Embryonic facial prominence (tissue), 1 donor: ENCODE data around the gene LECT2.

Experiments used
- DNase-seq: peaks from one replicate; pipeline ENCODE4 v3.0.0-alpha.2; 2016; ENCODE audit errors: extremely low spot score

Gene LECT2

DNA sequence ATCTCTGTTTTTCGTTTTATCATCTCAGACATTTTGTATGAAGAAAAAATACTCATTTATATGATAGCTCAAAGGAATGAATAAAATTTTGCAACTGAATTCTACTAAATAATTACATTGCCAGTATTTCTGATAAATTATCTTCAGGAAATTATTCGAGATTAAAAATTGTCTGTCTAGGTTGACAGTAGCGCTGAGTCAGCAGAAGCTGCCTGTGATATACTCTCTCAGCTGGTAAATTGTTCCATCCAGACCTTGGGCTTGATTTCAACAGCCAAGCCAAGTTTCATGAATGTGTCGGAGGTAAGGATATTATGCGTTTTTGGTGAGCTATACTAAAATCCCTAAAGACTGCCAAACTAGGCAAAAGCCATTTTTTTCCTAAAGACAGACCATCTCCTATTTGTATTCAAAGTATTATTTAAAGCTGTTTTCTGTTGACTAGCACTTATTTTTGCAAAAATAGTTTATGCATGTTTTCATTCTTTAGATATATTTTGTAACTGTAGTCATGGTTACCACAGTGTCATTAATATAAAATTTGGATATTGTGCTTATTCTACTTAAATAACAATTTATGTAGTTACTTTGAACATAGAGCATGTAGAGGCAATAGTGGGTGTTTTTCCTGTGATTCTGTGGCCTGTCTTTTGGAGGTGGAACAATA lies 17.4 kb downstream of the LECT2 start:
- DNase-seq, result no peak

DNA sequence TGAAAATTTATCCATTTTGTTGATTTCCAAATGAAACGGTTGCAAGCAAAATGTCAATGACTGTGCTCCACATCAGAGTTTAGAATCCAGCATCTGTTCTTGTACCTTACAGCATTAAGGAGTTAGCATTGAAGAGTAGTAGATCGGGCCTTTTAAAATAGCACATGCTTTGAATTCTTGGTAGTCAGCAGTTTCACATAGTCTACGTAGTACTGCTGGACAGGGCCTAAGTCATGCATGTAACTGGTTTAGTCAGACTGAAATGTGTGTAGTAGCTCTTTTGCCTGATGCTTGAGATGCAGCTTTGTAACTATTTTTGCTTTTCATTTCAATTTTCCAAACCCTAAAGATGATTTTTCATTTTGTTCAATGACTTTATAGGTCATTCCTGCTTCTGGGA lies 19.8 kb downstream of the LECT2 start:
- no peak for DNase-seq

DNA sequence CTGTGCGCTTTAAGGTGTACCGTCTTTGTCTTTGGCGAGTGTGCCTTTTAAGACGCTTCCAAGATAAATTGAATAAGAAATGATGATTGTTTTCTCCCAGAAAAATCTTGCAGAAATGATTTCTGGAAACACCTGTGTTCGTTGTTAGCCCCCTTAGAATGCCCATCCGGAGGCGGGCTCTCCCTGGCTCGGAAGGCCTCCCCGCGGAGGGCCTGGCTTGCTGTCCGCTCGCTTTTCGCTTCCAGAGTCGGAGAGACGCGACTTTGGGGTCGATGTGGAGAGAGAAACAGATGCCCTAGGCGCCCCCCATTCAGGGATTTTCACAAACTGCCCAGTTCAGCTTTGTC lies 23.9 kb downstream of the LECT2 start:
- no peak for DNase-seq

DNA sequence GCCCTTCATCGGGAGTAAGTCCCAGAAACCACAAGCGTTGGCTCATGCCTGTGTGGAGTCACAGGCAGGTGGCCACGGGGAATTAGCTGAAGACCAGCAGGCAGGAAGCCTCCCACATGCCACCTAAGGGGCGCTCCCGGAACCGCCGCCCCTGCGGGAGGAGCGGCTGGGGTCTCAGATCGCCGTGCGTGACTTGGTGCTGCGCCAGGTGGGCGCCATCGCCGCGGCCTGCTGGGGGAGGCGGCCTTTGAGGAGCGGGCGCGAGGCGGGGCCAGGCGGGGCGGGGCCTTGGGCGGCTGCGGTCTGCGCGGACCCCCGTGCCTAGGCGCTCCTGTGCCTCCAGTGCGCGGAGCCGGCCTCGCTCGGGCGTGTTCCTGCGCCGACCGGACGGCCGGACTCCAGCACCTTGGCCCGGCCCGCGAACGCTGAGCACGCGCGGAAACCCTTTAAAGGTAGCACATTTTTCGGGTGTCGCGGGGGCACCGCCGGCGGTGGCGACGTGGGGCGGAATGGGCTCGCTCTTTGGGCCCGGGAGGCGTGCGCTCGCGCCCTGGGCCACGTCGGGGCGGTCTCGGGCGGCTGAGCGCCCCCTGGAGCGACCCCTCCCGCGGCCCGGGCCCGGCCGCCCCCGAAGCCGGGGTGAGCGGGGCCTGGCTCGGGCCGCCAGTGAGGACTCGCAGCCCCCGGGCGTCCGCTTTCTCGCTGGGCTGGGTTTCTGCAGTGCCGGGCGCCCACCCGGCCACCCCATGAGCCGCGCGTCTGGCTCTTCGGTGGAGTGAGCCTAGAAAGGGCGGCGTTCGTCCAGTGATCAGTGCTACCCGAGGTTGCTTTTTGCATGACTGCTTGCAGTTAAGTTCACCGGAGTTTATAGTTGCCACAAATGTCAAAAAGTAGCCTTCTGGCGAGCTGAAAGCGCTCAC lies 24.5 kb downstream of the LECT2 start:
- no peak for DNase-seq

DNA sequence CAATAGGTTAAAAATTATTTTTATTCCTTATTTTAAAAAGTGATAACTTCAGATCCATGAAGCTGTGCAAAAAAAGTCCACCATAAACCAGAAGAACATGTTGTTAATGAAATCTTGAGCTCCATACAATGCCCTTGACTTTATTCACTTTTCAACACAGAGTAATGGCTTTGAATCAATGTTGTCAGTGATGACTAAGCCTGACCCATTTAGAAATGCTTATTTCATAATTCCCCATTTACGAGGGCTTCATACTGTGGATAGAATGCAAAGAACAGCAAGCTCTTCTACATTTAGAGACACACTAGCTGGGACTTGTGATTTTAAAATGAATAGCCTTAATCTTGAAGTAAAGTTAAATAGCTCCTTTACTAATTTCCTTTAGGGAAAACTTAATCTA lies 33.4 kb downstream of the LECT2 start:
- no peak for DNase-seq

DNA sequence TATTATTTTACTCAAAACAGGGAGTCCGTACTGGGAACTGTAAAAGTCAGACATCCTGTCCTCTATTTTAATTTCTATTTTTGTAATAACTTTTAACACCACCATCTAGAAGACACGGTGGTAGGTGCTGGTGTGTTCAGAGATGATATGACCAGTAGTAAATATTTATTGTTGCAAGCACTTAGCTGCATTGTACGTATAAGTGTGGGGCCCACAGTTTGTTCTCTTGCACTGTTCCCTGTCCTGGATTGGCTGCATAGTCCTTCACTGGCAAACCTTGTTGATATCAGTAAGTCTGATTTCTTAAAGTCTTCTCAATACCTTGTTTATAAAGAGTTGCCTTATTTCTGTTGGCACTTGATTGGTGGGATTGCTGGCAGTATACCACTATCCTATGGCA lies 34.6 kb downstream of the LECT2 start:
- DNase-seq, result no peak

DNA sequence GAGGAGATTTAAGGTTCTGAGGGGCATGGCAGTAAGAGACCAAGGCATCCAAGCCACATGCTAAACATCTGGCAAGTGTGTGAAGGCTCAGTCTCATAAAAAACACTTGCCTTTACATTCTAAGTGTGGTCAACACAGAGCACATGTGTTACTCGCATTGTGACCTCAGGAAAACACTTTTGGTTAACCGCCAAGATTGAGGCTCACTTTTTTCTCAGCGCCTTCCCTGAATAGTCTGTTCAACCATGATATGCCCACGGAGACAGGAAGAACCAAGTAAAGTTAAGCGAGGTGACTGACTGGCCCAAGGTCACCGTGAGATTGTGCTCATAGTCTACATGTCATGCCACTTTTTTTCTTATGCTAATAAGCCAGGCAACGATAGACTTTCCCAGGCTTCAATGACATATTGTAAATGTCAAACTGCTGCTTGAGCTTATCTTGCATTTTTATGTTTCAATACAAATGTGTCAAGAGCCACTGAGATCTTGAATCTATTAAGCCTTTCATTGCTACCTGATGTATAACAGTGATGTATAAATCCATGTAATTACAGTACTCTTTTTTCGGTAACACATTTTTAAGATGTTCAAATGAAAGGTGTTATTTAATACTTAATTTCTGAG lies 38.0 kb downstream of the LECT2 start:
- DNase-seq, result no peak

DNA sequence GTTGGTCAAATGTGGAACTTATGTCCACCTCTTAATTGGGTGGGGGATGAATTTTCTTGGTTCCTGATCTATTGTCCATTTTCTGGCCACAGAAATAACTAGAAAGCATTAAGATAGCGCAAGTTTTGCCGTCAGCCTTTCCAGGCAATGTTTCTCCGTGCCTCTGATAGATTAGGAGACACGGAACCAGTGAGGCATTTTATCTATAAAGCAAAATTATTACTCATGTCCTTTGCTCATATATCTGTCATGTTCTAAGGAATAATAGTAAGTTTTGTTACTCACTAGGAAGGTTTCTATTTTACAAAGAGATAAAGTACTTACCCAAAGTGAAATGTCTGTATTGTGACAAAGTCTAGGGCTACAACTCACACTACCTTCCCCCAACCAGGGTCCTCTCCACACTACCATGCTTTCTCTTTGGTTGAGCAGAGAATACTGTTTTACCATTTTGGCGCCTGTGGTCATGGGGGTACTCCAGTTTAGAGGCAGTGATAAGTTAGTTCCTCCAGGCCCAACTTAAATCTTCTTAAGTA lies 39.2 kb downstream of the LECT2 start:
- DNase-seq, result no peak

DNA sequence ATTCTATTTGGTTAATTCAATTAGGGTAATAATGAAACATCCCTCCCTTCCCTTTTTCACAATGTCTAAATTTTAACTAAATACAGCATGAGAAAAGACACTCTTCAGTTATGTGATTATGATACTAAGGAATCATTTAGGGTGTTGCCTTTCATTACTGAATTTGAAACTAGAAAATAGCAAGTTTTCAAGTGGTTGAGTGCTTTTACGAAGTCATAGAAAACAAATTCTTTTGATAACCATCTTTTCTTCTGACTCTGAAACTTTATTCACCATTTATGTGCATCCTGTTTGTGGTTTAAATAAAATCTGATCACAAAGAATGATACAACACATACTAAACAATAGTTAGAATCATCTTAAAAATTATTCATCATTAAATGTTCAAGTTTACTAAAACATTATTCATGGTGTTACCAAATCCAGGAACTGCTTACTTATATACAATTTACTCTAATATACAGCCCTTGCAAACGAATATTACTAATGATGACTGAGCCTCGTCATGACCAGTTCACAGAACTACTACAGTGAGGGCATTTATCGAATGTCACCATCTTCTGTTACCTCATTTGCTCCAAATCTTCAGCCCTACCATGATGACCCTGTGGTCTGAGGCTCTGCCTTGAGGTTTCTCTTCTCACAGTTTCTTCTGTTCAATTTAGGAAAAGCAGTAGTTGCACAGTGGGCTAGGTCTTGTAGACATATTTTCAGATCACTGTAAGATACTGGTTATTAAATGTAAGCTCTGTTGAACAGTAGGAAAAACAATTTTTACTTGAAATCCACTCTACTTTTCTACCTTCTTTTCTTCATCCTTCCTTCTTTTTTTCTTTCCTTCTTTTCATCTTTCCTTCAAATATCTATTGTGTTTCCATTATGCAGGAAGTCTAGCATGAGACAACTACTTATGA lies 40.8 kb downstream of the LECT2 start:
- no peak for DNase-seq

DNA sequence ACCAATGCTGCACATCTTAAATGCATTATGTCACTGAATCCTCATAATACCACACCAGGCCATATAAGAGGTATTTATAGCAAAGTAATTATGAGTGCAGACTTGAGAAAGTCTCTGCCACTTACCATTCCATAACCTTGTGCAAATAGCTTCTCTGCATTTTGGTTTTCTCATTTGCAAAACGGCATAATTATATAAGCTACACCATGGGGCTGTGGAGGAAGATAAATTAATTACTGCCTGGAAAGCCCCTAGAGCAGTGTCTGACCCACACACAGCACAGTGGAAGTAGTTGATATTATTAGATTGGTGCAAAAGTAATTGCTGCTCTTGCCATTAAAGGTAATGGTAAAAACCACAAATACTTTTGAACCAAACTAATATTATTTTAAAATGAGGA lies 49.6 kb downstream of the LECT2 start:
- no peak for DNase-seq

DNA sequence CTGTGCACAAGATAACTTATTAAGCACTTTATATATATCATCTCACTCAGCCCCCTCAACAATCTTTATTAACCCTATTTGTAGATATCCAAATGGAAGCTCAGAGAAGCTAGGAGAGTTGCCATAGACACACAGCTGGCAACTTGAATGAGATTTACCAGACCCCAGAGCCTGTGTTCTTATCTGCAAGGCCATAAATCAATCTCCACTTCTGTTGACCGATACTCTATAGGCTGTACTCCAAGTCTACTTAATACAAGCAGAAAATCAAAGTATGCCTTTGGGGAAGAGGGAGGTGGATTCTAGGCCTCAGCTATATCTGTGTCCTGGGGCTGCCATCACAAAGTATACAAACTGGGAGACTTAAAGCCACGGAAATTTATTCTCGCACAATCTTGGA lies 53.1 kb downstream of the LECT2 start:
- DNase-seq, result no peak

DNA sequence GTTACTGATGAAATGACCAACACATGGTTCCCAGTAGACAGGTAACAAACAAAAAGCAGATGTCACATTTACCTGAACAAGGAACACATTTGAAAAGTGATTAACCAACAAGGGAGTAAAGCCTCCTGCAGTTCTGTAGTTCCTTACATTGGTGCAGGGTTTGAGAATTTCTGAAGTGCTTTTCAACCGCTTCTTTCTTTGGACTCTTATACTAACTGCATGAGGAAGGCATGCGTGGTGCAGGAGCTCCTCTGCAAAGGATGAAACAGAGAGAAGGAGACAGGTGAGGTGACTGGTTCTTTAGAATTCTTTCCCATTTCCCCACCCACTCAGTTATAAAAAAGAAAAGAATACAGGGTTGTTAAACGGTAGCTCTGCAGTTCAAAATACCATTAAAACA lies 54.5 kb downstream of the LECT2 start:
- no peak for DNase-seq

DNA sequence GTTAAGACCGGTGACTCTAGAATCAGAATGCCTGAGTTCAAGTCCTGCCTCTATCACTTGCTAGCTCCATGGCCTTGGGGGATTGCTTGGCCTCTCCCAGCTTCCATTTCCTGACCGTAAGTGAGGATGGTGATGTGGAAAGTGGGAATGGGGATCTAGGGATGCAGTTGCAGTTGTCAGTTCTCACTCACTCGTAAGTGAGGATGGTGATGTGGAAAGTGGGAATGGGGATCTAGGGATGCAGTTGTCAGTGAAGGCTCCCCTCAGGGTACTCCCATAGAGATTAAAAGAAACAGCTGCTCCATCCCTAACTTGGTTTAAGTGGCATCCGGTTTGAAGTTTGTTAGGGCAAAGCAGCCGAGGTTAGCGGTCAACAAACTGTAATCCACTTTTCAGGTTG lies 56.1 kb downstream of the LECT2 start:
- DNase-seq, result no peak
